Thymus (tissue), 11 donors: ENCODE results near the gene PRRC1. TPM values are rescaled to one million over a fixed set of nuclear protein-coding genes. Genes with fewer than 3 reads are reported as not detected.
"Not testable (repeated sequence)": the region's sequence is repeated elsewhere in the genome, so short reads cannot be mapped to it uniquely, and the experiment has no call there.

Source experiments
- DNase-seq, 9 donors: peaks; one replicate each; pipeline ENCODE4 v3.0.0-alpha.2; 2013; ENCODE audit warnings: low spot score in 9 of 9, low read depth in 6 of 9, missing footprints in 1 of 9
- H3K27ac ChIP-seq, 2 donors: one replicate each; pipeline ENCODE4 v1.5.1; 2013; ENCODE audit warnings: control low read depth in 1 of 2, low read depth in 1 of 2, low read length in 1 of 2, mild to moderate bottlenecking in 1 of 2, moderate library complexity in 1 of 2
- H3K27me3 ChIP-seq, 2 donors: one replicate each; pipeline ENCODE4 v1.5.1; 2013; ENCODE audit warnings: low read length in 1 of 2; ENCODE audit not compliant: control insufficient read depth in 2 of 2, insufficient read depth in 1 of 2
- H3K36me3 ChIP-seq, 2 donors: one replicate each; pipeline ENCODE4 v1.5.1; 2013; ENCODE audit warnings: low read length in 1 of 2, mild to moderate bottlenecking in 1 of 2, moderate library complexity in 1 of 2; ENCODE audit not compliant: control insufficient read depth in 2 of 2, insufficient read depth in 2 of 2
- H3K4me1 ChIP-seq, 2 donors: one replicate each; pipeline ENCODE4 v1.5.1; 2013; ENCODE audit warnings: low read length in 2 of 2; ENCODE audit not compliant: control insufficient read depth in 2 of 2, insufficient read depth in 2 of 2
- H3K4me3 ChIP-seq, 2 donors: one replicate each; pipeline ENCODE4 v1.5.1; 2013; ENCODE audit warnings: low read length in 2 of 2, control low read depth in 1 of 2, mild to moderate bottlenecking in 1 of 2
- H3K9me3 ChIP-seq, 2 donors: one replicate each; pipeline ENCODE4 v1.5.1; 2013; ENCODE audit warnings: low read length in 1 of 2, mild to moderate bottlenecking in 1 of 2; ENCODE audit not compliant: control insufficient read depth in 2 of 2, insufficient read depth in 1 of 2
- WGBS: extraction: QIAGEN DNeasy Blood & Tissue Kit; methylation state at CpG from one replicate; pipeline ENCODE4 v1.1.7; 2013; 5-methylcytosine and 5-hydroxymethylcytosine counted together
- polyA plus RNA-seq: library from polyadenylated mRNA; stranded (reverse); fragments of 200-250 nt; gene quantifications from one replicate; pipeline ENCODE4 v1.2.3, GENCODE V29; 2013
- total RNA-seq: library from RNA; stranded (reverse); fragments of 120-200 nt; gene quantifications from one replicate; pipeline ENCODE4 v1.2.4, GENCODE V29; 2013
- donor health status: healthy.

Gene PRRC1
- total and polyA plus RNA-seq, 2 donors, result 23.2 to 27.5 TPM

DNA sequence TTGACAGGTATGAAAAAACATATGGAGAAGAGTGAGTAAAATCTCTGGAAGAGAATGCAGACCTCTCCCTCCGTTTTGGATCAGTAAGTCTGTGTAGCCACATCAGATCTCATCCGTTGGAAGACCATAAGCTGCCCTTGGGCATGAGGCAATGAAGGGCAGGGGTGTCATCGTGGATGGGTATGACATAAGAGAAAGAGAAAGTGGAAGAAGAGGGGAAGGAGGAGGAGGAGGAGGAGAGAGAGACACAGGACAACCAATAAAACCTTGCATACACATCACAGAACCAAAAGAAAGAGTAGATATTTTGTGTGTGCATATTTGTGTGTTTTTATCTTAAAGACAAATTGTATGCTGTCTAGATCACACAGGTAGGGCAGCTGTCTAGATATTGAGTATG, 50.7 kb downstream of the PRRC1 start:
- Histone ChIP-seq H3K36me3 (no peaks in the 10 kb centered on the region), H3K27me3 (no peaks in the 10 kb centered on the region), H3K4me3 (no peak overlapping the region), H3K27ac (no peak overlapping the region), H3K9me3 (no peaks in the 10 kb centered on the region), H3K4me1 (peaks cover 0 to 16% of the 10 kb centered on the region in 2 donors)
- 67% methylated on average over 3 of the region's 3 CpGs for WGBS
- no peak for DNase-seq

DNA sequence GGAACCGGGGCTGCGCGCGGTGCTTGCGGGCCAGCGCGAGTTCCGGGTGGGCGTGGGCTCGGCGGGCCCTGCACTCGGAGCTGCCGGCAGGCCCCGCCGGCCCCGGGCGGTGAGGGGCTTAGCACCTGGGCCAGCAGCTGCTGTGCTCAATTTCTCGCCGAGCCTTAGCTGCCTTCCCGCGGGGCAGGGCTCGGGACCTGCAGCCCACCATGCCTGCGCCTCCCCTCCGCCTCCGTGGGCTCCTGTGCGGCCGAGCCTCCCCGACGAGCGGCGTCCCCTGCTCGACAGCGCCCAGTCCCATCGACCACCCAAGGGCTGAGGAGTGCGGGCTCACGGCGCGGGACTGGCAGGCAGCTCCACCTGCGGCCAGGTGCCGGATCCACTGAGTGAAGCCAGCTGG, 52.0 kb downstream of the PRRC1 start:
- not testable (repeated sequence) for H3K27me3 ChIP-seq, DNase-seq, H3K9me3 ChIP-seq, H3K27ac ChIP-seq, H3K4me3 ChIP-seq, H3K36me3 ChIP-seq
- peaks cover 0 to 16% of the 10 kb centered on the region in 2 donors for H3K4me1 ChIP-seq
- WGBS, result 88% methylated on average over 40 of the region's 40 CpGs

DNA sequence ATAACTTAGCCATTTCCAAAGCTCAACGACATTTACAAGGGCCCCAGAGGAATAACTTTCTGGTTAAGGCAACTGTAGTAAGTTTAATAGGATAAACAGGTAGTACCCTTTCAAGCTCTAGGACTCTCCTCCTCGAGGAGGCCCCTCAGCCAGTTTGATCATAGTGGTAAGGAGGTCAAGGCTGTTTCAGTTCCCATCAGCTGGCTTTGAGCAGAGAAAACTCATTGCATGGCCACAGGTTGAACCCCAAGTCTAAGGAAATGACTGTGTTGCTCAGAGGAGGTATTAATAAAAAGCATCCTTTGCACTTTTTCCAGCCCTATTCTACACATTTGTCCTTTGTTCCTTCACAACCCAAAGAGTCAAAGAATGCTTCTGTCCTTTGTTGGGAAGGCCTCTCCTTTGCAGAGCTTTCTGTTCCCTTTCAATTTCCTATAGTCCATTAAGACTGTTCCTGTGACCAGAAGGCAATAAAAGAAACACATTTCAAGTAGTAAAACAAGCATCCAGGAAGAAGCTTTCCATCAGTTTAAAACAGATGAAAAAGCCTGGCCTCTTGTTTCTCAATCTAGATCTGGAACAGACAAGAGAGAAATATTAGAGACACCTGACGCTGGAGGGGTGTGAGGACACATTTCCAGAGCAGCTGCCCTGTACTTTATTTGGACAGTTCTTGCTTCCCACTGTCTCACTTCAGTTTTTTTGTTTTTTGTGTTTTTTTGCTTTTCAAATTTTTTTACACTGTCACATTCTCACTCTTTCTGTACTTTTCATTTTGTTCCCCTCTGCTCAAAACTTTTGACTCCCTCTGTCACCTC, 54.1 kb downstream of the PRRC1 start:
- WGBS, result 78% methylated on average over 3 of the region's 3 CpGs
- Histone ChIP-seq H3K4me3 (no peak overlapping the region), H3K4me1 (peaks cover 0 to 11% of the 10 kb centered on the region in 2 donors), H3K36me3 (no peaks in the 10 kb centered on the region), H3K27ac (no peak overlapping the region), H3K27me3 (no peaks in the 10 kb centered on the region), H3K9me3 (no peaks in the 10 kb centered on the region)
- DNase-seq, result no peak

DNA sequence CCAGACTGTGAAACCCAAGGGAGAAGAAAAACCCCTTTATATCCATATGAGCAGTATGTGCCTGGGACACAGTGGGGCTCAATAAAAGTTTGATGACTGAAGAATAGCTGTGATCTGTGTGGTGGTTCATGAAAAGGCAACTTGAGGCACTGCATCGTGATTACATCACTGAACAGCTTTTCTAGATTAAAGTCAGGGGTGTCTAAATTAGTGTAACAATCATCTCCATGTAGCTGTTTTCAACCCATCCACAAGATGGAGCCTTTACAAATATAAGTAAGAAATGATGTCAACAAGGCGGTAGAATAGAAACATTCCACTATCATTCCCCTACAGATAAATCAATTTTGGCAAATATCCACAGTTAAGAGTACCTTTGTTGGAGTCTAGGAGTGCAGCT, 55.5 kb downstream of the PRRC1 start:
- 95% methylated on average over 2 of the region's 2 CpGs for WGBS
- H3K4me1 ChIP-seq, result no peaks in the 10 kb centered on the region
- DNase-seq, result no peak

DNA sequence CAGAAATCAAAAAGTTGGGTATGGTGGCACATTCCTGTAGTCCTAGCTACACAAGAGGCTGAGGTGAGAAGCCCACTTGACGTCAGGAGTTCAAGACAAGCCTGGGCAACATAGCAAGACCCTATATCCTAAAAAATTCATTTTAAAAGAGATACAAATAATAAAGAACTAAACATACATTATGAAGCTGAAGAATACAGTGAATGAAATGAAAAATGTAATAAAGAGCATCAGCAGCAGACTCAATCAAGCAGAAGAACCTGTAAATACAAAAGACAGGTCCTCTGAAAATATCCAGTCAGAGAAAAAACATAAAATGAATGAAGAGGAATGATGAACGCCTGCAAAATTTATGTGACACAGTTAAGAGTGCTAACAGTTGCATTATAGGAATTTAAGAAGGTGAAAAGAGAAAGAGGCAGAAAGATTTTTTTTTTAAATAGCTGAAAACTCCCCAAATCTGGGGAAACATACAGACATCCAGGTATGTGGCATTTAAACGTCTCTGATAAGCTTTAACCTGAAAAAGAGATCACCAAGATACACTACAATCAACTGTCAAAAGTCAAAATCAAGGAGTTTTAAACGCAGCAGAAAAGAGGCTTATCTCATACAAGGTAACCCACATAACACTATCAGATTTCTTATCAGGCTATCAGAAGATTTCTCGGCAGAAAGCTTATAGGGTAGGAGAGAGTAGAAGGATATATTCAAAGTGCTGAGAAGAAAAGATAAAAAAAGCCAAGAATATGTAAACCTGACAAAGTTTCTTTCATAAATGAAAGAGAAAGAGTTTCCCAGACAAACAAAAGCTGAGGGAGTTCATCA, 57.6 kb downstream of the PRRC1 start:
- no peak overlapping the region for H3K27ac ChIP-seq
- H3K9me3 ChIP-seq, result no peaks in the 10 kb centered on the region
- DNase-seq, result no peak
- WGBS, result 87% methylated on average over 5 of the region's 5 CpGs
- H3K36me3 ChIP-seq, result no peaks in the 10 kb centered on the region
- H3K4me1 ChIP-seq, result no peaks in the 10 kb centered on the region
- H3K4me3 ChIP-seq, result no peak overlapping the region
- H3K27me3 ChIP-seq, result no peaks in the 10 kb centered on the region

More for the DNA sequence above, 55.5 kb downstream of the PRRC1 start:
- Histone ChIP-seq H3K4me3 (no peak overlapping the region), H3K9me3 (no peaks in the 10 kb centered on the region), H3K27ac (no peak overlapping the region), H3K27me3 (no peaks in the 10 kb centered on the region), H3K36me3 (no peaks in the 10 kb centered on the region)

DNA sequence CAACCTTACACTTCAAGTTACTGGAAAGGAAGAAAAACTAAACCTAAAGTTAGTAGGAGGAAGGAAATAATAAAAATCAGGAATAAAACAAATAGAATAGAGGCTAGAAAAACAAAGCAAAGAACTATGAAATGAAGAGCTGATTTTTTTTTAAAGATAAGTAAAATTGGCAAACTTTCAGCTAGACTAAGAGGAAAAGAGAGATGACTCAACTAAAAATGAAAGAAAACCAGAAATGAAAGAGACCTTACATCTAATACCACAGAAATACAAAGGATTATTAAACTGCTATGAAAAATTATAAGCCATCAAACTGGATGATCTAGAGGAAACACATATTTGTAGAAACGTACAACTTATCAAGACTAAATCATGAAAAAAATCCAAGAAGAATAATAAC, 60.0 kb downstream of the PRRC1 start:
- no peak overlapping the region for H3K4me3 ChIP-seq
- H3K36me3 ChIP-seq, result no peaks in the 10 kb centered on the region
- no peaks in the 10 kb centered on the region for H3K27me3 ChIP-seq
- 82% methylated on average over 1 of the region's 1 CpG for WGBS
- H3K27ac ChIP-seq, result no peak overlapping the region
- DNase-seq, result no peak
- no peaks in the 10 kb centered on the region for H3K4me1 ChIP-seq
- H3K9me3 ChIP-seq, result no peaks in the 10 kb centered on the region

DNA sequence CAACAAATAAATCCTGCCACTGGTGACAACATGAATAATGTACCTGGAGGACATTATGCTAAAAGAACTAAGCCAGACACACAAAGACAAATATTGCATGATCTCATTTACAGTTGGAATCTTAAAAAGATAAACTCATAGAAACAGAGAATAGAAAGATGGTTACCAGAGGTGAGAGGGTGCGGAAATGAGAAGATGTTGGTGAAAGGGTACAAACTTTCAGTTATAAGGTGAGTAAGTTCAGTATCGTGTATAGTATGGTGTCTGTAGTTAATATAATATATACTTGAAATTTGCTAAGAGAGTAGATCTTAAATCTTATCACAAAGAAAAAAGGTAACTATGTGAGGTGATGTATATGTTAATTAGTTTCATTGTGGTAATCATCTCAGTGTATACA, 63.3 kb downstream of the PRRC1 start:
- WGBS, result over 99% methylated on average over 2 of the region's 2 CpGs
- H3K4me1 ChIP-seq, result no peaks in the 10 kb centered on the region
- no peak overlapping the region for H3K4me3 ChIP-seq
- H3K9me3 ChIP-seq, result no peaks in the 10 kb centered on the region
- no peaks in the 10 kb centered on the region for H3K27me3 ChIP-seq
- H3K36me3 ChIP-seq, result no peaks in the 10 kb centered on the region
- DNase-seq, result no peak
- no peak overlapping the region for H3K27ac ChIP-seq

DNA sequence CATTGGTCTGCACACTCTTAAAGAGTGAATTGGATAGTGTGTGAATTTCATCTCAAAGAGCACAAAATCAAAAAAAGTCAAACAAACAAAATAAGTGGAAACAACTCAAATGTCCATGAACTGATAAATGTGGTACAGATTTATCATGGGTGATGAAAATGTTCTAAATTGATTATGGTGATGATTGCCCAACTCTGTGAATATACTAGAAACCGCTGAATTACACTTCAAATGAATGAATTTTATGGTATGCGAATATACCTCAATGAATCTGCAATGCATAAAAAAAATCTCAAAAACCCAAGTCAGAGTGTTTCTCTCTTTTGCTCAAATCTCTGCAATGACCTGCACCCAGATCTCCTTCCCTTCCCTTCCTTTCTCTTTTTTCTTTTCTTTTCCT, 64.0 kb downstream of the PRRC1 start:
- no peak overlapping the region for H3K27ac ChIP-seq
- no peaks in the 10 kb centered on the region for H3K36me3 ChIP-seq
- no peak overlapping the region for H3K4me3 ChIP-seq
- DNase-seq, result no peak
- H3K9me3 ChIP-seq, result no peaks in the 10 kb centered on the region
- WGBS, result 98% methylated on average over 2 of the region's 2 CpGs
- H3K4me1 ChIP-seq, result no peaks in the 10 kb centered on the region
- H3K27me3 ChIP-seq, result no peaks in the 10 kb centered on the region

DNA sequence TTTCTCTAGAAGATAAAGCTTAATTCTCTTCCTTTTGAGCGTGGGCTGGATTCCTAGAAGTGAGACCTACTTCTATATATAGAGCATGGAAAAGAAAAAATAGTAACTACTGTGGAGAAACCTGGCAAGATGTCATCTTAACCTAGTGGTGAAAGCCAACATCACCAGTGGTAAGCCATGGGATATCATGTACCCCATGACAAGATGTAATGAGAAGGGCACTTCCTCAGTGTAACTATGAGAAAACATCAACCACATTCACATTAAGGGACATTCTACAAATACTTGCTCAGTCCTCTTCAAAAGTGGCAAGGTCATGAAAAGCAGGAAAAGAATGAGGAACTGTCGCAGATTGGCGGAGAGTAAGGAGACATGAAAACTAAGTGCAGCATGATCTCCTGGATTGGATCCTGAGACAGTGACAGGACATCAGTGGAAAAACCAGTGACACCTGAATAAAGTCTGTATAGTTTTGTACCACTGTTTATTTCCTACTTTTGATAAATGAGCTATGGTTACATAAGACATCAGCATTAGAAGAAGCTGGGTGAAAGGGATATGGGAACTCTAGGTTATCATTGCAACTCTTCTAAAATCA, 65.4 kb downstream of the PRRC1 start:
- Histone ChIP-seq H3K4me1 (no peaks in the 10 kb centered on the region), H3K4me3 (no peak overlapping the region), H3K36me3 (no peaks in the 10 kb centered on the region), H3K9me3 (no peaks in the 10 kb centered on the region), H3K27ac (no peak overlapping the region), H3K27me3 (no peaks in the 10 kb centered on the region)
- DNase-seq, result no peak
- WGBS, result 96% methylated on average over 3 of the region's 3 CpGs
